ENCODE results near the gene TMEM187.
"Not testable (repeated sequence)": the region's sequence is repeated elsewhere in the genome, so short reads cannot be mapped to it uniquely, and the experiment has no call there.

The TMEM187 gene

DNA sequence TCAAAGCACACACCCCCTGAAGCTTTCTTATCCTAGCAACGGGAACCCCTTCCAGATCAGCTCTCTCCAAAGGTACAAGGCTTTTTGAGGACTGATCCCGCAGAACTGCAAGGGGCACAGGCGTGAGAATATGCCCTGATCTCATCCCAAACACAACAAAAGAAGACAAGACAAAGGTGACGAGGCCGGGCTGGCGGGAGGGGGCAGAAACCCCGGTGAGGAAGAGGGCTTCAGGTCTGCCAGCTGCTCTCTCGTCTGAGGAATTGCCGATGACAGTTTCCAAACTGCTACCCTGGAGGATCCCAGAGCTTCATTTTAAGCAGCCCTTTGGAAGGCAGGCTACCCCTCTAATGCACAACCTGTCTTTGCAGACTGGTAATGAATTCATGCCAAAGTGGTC lies 4.3 kb upstream of the TMEM187 start:
- no peak for DNase-seq
- in situ Hi-C loops (cut with MboI; ENCODE audit: low pct_unique_long_range_greater_than_20kb, low sequenced_read_pairs): no loop called here

DNA sequence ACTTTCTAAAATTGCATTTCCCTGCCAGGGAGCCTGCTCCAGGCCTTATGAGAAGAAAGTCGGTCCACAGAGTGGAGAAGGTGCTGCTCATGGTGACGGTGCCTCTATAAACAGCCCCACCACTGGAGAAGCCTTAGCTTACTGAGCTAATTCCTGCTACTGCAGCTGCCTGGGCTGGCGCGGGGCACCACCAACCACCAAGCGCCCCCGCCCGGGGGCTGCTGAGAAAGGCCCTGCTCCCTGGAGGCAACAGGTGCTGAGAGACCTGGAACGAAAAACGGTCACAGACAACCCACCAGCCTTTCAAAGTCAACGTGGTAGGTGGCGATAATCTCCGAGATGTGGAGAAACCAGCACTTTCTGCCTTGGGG lies 3.8 kb upstream of the TMEM187 start:
- in situ Hi-C loops (cut with MboI; ENCODE audit: low pct_unique_long_range_greater_than_20kb, low sequenced_read_pairs): no loop called here
- peak; percentile 66 for DNase-seq

DNA sequence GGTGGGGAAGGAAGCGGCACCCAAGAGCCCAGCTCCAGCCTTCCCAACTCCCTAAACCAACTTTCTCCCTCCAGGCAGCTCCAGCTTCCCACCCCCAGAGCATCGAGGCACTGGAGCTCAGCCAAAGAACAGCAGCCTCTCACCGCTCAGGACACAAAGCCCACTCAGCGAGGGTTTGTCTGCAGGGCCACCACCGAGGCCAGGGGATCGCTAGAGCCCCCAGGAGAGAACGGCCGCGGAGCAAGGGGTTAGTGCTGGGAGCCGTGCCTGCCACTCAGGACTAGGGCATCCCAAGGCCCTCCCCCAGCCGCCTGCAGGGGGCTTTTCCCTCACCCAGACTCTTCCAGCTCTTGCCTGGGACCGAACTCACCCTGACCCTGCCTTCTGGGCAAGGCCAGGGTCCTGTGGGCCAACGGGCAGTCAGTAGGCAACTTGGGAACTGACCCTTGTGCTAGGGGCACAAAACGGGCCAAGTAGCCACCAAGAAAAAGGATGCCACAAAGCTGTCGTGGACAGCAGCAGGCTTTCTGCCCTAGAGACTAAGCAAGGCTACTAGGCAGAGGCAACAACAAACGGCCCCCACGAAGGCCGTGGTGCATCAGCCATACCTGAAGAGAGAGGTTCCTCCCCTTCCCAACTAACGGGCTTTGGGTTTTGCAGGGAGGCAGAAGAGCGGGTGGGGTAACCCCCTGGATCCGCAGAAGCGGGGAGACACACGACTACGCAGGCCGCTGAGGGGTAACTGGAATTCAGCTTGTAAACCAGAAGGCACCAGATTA lies 3.2 kb upstream of the TMEM187 start:
- DNase-seq: peak; percentile 45
- in situ Hi-C loops (cut with MboI; ENCODE audit: low pct_unique_long_range_greater_than_20kb, low sequenced_read_pairs): no loop called here

DNA sequence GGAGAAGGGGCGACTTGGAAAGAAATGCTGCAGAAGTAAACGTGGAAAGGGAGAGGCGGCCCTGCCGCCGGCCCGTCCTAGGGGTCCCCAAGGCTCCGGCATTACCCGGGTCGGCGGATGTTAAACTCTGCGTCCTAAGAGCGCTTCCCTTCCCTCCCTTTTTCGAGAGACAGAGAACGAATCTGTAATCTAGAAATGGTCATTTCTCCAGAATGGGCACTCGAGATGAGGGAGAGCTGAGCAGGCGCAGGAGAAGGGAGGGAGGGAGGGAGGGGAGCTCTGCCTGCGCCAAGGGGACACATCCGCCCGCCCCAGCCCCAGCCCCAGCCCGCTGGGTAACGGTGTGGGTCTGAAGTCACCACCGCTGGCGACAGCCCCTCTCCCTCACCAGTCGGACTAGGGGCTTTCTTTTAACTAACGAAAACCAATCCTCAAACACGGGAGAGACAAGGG lies 2.6 kb upstream of the TMEM187 start:
- in situ Hi-C loops (cut with MboI; ENCODE audit: low pct_unique_long_range_greater_than_20kb, low sequenced_read_pairs): no loop called here
- peak; percentile 45 for DNase-seq

DNA sequence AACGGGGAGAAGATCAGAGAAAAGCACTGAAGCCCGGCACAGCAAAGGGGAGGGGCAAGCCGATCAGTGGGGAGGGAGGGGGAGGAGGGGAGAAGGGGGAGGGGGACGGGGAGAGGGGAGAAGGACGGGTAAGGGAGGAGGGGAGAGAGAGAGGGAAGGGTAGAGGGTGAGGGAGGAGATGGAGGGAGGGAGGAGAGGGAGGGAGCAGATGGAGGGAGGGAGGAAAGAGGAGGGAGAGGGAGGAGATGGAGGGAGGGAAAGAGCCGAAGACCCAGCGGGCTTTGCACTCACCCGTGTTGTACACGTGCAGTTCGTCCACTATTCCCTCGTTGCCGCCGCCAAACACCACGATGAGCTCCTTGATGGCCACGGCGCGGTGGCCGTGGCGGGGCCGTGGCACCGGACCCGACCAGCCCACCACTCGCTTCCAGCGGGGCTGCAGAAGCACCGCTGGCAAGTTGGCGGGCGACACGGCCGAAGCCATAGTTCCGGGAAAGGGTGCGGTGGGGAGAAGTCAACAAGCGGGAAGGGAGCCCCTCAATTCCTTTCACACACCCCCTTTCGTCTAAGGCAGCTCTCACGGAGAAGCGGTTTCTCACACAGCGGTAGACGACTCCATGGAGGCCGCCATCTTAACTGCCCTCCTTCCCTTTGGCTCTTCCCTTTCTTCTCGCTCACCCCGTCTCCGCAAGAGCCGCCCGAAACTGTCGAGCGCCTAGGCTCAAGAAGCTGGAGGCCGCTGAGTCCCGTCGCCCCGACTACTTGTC lies 2.0 kb upstream of the TMEM187 start:
- in situ Hi-C loops (cut with MboI; ENCODE audit: low pct_unique_long_range_greater_than_20kb, low sequenced_read_pairs): no loop called here
- DNase-seq: peak; percentile 69

DNA sequence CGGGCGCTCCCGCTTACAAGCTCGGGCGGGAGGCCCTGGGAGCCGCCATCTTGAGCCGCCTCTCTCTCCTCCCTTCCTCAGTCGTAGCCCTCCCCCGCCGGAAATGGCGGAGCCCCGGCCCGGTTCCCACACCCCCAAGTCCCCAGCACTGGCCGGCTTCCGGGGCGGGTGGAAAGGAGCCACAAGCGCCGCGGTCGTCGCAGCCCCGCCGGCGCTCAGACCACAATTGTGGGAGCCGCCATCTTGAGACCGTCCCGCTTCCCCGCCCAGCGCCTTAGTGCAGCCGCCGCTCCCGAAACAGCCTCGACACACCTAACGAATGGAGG lies 1.5 kb upstream of the TMEM187 start:
- in situ Hi-C loops (cut with MboI; ENCODE audit: low pct_unique_long_range_greater_than_20kb, low sequenced_read_pairs): no loop called here
- peak; percentile 94 for DNase-seq

DNA sequence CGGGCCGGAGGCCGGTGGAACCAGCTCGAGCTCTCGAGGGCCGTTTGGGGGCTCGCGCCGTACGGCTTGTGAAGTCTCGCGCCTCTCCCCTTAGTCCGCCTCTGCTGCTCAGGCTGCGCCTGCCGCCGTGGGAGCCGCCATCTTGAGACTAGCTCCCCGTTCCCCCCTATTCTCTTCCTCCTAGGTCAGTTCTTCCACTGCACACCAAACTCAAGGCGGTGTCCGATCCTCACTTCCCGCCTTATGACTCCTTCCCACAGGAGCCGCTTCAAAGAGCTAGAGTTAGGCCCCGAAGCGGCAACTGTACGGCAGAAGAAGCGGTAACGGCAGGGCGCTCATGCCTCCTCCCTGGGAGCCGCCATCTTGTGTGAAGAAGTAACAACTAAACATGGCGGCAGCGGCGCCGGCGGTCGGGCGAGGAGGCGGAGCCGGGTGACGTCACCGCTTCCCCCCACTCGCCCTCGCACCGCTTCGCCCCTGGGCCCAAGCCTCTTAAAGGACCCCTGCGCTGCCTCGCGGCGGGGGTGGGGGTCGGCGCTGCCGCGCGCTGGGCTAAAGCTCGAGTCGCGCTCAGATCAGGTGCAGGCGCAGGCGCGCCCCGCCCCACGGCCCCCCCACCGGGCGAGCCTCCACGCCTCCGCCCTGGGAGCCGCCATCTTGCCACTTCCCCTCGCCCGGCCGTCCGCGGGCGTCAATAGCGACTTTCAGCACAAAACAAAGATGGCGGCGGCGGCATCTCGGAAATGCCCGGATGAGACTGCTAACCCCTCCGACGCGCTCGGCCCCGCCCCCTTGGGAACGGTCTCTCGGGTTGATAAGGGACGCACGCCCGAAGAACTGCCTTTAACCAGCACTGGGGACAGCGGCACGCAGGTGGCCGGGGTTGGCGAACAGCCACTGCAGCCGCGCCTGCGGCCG lies 845 bp upstream of the TMEM187 start, which contains the start of gene HCFC1:
HCFC1 (minus strand) TSS at position 369 of the 918 bp plus-strand sequence. CDS start 978 bp downstream, outside the sequence.
- peak; percentile 98 for DNase-seq
- in situ Hi-C loops (cut with MboI; ENCODE audit: low pct_unique_long_range_greater_than_20kb, low sequenced_read_pairs): no loop called here

DNA sequence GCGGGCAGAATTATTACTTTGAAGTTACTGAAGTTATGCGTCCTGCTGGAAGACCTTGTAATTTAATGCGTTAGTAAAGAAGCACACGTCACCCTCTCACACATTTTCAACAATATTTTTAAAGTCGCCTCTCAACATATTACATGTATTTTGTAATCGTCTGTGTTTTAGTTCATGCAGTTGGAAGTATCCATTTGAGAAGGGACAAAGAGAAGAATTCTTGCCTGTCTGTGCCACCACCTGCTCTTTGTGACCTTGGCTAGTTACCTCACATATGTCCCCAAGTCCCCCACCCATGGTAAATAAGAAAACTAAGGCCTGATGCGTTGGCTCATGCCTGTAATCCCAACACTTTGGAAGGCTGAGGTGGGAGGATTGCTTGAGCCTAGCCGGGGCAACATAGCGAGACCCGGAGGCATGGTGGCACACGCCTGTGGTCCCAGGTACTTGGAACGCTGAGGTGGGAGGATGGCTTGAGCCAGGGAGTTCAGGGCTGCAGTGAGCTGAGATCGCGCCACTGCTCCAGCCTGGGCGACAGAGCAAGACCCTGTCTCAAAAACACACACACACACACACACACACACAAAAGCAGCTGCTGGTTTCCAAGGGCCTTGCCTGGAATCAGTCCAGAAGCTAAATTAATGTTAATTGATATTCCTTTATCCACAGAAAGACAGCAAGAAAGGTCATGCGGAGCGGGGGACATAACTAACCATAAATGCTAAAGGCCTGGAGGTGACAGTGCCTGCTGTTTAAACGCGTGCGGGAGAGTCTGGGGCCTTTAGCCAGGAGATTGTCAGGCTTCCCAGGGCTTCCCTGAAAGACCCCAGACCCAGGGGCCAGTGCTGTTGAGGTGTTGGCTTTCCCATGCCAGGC lies 811 bp downstream of the TMEM187 start:
- in situ Hi-C loops (cut with MboI; ENCODE audit: low pct_unique_long_range_greater_than_20kb, low sequenced_read_pairs): no loop called here

DNA sequence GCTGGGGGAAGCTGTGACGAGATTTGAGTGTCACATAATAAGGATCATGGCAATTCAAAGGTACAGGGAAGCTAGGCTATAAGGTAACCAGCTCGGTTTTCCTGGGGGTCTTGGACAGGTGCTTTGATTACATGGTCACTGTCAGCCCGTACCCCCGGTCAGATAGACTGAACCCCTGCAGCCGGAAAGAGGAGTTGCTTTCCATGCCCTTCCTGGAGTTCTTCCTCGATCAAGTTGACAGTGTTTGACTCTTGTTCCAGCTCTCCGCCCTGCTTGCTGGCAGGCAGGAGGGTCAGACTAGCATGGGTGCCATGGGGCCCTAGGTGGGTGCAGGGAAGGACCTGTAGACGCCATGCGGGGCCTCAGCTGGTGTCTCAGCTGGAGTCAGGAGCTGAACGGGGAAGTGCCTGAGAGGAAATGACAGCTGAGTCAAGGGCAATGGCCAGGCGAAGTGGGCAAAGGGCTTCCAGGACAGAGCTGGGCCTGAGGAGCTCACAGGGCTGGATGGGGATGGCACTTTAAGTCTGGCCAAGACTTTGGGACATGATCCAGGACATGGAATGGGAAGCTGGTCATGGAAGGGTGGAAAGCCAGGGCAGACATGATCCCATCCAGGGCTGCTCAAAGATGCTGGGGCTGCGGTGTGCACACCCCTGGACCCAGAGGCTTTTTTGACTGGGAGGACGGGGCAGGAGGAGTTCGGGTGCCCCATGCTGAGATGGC lies 1.6 kb downstream of the TMEM187 start:
- in situ Hi-C loops (cut with MboI; ENCODE audit: low pct_unique_long_range_greater_than_20kb, low sequenced_read_pairs): no loop called here
- no peak for DNase-seq

More for the DNA sequence above, 811 bp downstream of the TMEM187 start:
- DNase-seq: no peak

DNA sequence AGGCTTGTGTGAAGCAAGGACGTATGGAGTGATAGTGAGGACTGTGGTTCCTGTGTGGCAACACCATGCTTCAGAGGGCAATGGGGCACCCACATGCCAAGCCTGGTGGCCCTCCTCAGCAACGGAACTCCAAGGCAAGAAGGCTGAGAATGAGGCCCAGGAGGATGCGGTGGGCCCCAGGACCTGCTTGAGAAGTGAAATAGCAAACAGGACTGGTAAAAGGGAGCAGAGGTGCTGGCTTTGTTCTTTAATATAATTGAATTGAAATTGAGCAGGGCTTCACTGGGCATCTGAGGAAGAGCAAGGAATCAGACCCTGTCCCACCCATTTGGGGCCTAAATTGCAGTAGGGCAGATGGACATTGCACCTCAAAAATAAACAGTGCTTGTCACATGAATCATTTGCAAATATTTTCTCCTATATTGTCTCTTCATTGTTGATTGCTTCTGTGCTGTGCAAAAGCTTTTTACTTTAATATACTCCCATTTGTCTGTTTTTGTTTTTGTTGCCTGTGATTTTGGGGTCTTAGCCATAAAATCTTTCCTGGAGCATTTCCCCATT lies 2.3 kb downstream of the TMEM187 start:
- in situ Hi-C loops (cut with MboI; ENCODE audit: low pct_unique_long_range_greater_than_20kb, low sequenced_read_pairs): no loop called here
- DNase-seq: no peak

DNA sequence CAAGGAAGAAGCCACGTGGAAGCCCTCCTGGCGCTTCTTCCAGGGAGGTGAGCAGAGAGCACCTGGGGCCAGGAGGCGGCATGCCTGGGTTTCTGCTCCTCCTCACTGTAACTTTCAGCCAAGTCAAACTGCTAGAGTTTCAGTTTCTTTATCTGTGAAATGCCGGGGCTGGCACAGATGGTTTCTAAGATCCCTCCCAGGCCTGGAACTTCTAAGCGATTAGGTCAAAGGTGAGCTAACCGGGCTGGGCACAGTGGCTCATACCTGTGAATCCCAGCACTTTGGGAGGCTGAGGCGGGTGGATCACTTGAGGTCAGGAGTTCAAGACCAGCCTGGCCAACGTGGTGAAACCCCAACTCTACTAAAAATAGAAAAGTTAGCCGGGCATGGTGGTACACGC lies 7.8 kb downstream of the TMEM187 start:
- DNase-seq; in situ Hi-C loops (cut with MboI; ENCODE audit: low pct_unique_long_range_greater_than_20kb, low sequenced_read_pairs): not testable (repeated sequence)

DNA sequence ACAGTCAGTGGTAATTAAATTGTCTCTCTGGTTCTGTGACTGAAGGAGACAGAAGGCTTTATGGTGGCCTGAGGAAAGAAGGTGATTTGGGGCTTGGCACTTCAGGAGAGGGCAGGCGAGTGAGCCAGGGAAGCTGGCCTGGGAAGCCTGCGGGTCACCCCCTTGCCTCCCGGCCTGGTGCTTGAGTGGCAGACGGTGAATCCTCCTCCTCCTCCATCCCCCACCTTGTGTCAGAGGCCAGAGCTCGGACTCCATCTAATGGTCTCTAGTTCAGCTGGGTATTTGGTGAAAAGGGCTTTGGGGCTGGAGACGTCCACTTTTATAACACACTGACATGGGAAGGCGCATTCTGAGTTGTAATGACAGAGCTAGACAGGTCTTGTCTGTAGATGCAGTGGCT lies 8.7 kb downstream of the TMEM187 start:
- in situ Hi-C loops (cut with MboI; ENCODE audit: low pct_unique_long_range_greater_than_20kb, low sequenced_read_pairs): no loop called here
- DNase-seq: no peak

DNA sequence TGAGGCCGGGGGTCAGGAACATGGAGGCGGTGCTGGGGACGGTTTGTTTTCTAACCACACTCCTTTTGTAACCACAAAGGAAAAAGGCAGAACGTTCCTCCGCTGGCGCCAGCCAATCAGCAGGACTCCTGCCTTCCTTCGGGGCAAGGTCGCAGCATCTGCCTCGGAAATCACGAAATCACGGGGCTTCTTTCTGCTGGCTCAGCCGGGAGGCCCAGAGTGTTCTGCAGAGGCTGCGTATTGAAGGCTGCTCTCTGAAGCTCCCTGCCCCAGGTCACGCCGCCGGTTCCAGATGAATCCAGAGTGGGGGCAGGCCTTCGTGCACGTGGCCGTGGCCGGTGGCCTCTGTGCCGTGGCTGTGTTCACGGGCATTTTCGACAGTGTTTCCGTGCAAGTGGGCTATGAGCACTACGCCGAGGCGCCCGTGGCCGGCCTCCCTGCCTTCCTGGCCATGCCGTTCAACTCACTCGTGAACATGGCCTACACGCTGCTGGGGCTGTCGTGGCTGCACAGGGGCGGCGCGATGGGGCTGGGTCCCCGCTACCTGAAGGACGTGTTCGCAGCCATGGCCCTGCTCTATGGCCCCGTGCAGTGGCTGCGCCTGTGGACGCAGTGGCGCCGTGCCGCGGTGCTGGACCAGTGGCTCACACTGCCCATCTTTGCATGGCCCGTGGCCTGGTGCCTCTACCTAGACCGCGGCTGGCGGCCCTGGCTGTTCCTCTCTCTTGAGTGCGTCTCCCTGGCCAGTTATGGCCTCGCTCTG lies 9.4 kb downstream of the TMEM187 start:
- in situ Hi-C loops (cut with MboI; ENCODE audit: low pct_unique_long_range_greater_than_20kb, low sequenced_read_pairs): no loop called here
- peak; percentile 95 for DNase-seq

DNA sequence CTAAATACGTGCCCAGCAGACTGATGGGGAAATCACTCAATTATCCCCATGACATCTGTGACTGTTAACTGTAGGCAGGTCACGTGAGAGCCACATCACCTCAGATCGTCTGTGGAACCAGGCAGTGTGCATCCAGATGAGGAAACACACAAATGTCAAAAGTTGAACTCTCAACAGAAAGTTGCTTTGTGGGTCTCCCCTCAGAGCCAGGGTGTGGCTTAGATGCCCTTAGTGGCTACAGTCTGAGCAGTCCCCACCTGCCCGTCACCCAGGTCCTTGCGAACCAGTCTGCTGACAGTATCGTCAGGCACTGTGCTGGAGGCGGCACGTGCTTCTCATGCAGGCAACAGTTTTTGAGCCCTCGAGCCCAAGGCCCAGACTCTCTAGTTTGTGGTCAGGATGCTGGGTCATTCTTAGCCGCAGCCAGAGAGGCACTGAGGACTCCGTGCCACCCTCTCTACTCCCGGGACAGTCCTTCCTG lies 10.8 kb downstream of the TMEM187 start:
- in situ Hi-C loops (cut with MboI; ENCODE audit: low pct_unique_long_range_greater_than_20kb, low sequenced_read_pairs): no loop called here
- no peak for DNase-seq

DNA sequence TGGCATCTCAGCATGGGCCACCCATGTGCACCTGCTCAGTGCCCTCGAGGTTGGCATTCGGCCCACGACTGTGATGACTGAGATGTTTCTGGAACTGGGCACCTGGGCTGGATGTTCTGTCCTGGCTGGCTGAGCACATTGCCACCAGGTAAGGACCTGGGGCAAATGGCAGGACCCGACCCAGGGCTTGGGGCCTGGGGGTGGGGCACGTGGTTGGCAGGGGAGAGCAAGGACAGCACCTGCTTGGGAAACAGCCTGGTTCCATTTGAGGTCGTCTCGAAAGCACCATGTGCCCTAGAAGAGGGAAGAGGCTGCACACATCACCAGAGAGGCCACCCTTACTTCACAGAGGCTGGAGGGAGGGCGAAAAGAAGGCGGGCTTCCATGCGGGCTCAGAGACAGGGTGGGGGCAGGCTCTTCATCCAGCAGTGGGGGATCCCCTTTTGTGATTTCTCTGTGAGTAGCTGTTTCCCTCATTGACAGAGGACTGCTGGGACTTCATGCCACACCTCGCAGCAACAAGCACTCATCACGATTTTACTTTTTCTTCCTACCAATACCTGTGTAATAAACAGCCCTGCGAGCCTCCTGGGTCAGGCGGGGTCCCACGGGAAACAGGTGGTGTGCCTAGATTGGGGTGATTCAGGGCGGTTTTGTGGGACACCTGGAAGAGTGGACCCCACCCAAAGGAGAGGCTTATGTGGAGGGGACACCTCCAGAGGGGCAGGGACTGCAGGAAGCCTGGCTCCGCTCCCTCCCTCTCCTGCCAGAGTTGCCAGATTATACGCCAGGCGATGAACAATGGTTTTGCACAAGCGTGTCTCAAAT lies 12.0 kb downstream of the TMEM187 start:
- in situ Hi-C loops (cut with MboI; ENCODE audit: low pct_unique_long_range_greater_than_20kb, low sequenced_read_pairs): no loop called here
- DNase-seq: no peak

DNA sequence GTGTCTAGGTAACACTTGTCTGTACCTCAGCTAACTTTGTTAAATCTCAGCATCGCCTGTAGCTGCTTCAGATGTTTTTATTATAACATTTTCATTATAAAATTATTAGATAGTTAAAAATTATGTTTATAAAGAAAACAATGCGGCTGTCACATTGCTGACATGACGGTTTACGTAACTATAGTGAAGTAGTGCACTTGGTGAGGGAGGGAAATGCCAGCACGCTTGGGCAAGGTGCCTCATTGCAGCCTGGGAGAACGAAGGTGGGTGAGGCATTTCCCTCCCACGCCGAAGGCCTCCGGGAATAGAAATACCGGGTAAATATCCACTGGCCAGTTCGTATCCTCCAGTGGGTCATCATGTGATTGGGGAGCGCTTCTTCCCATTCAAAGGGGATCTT lies 15.9 kb downstream of the TMEM187 start:
- in situ Hi-C loops (cut with MboI; ENCODE audit: low pct_unique_long_range_greater_than_20kb, low sequenced_read_pairs): no loop called here
- DNase-seq: no peak

Data from KBM-7 (cell line).